Measurements from ENCODE around the gene AXL. TPM values are rescaled to one million over a fixed set of nuclear protein-coding genes. Genes with fewer than 3 reads are reported as not detected.

Gene AXL
- total and polyA plus RNA-seq, 9 of the 15 experiments (the other 6 are each of a cell fraction or from before 2014, with no cell fraction given) = 0.80 to 6.6 (median 1.6) TPM

- no peaks in the 10 kb centered on the region for H3K9me3 ChIP-seq (replicated peaks; ENCODE audit: control insufficient read depth, insufficient read depth, low read depth, low read length)
- no peaks in the 10 kb centered on the region for H4K20me1 ChIP-seq (replicated peaks; ENCODE audit: control insufficient read depth, insufficient read depth, low read length)
- POLR2A ChIA-PET = interaction anchor here (0.7 kb wide), 1 partner anchor 233 kb away, joined by 3 read pairs; no protein-coding TSS in a partner anchor
- H3K4me1 ChIP-seq (replicated peaks in 1 of 2; ENCODE audit: control insufficient read depth in 2 of 2, insufficient read depth in 2 of 2, low read length in 2 of 2) = peaks cover 5 to 18% of the 10 kb centered on the region in 2 experiments; a peak in 4 of 5 replicates
- H3K9me1 ChIP-seq (ENCODE audit: control insufficient read depth, insufficient read depth, low read length) = no peaks in the 10 kb centered on the region
- H3K36me3 ChIP-seq (ENCODE audit: control insufficient read depth, insufficient read depth, low read length) = no peaks in the 10 kb centered on the region
- H3K4me3 ChIP-seq = no peak overlapping the region
- no peak overlapping the region for H3K27ac ChIP-seq (ENCODE audit: extremely low read depth, low read depth, low read length)
- no TSS peak for BruUV-seq (replicated peaks)
- in situ Hi-C loops (cut with MboI) (no loop called here), intact Hi-C loops (cut with micrococcal nuclease) (no loop called here)
- H3K27me3 ChIP-seq (ENCODE audit: control insufficient read depth in 2 of 2, insufficient read depth in 2 of 2, low read length in 2 of 2) = peaks cover 0 to 43% of the 10 kb centered on the region in 2 experiments; a peak in 3 of 5 replicates
- H2AFZ ChIP-seq (ENCODE audit: low read depth, low read length) = no peak overlapping the region
- no peak for TF ChIP-seq ETV5 (CRISPR knock-in tag; IDR thresholded peaks at IDR 0.05; ENCODE audit: low read depth)
- TF ChIP-seq HDGF (IDR thresholded peaks at IDR 0.05) = no peak
- TF ChIP-seq SRF (CRISPR knock-in tag; IDR thresholded peaks at IDR 0.05) = no peak
- TF ChIP-seq MECOM (CRISPR knock-in tag; IDR thresholded peaks at IDR 0.05) = no peak
- TF ChIP-seq, protein P1, sequence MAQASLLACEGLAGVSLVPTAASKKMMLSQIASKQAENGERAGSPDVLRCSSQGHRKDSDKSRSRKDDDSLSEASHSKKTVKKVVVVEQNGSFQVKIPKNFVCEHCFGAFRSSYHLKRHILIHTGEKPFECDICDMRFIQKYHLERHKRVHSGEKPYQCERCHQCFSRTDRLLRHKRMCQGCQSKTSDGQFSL (CRISPR knock-in tag; IDR thresholded peaks at IDR 0.05) = no peak
- TF ChIP-seq, protein P1 (tag; IDR thresholded peaks at IDR 0.05) = no peak
- peak; percentile 20 to 25; a peak in 1 of 4 replicates for TF ChIP-seq NRF1 (conservative IDR thresholded peaks at IDR 0.05 in 1 of 2, IDR thresholded peaks at IDR 0.05 in 1 of 2)
- TF ChIP-seq SNRNP70 (optimal IDR thresholded peaks at IDR 0.05; ENCODE audit: low read depth, low read length) = no peak
- no peak for TF ChIP-seq RB1 (IDR thresholded peaks at IDR 0.05; ENCODE audit: low read depth)
- peak; percentile 58 for TF ChIP-seq ZFP36 (IDR thresholded peaks at IDR 0.05; ENCODE audit: low read depth, low read length, partially characterized antibody)
- TF ChIP-seq ZNF354B (CRISPR knock-in tag; IDR thresholded peaks at IDR 0.05) = no peak
- no peak for TF ChIP-seq ZNF76 (CRISPR knock-in tag; IDR thresholded peaks at IDR 0.05; ENCODE audit: borderline replicate concordance)
- WGBS (ENCODE audit: insufficient coverage, low coverage, missing lambda C conversion rate) = 14% methylated on average over 10 of the region's 10 CpGs
- FAIRE-seq (no peak), DNase-seq (ENCODE audit: extremely low read depth in 1 of 4, low spot score in 3 of 4) (no peak), ATAC-seq (no peak)
- no peak overlapping the region for H3K4me2 ChIP-seq (ENCODE audit: insufficient read depth, low read length)
- H3K9ac ChIP-seq (ENCODE audit: insufficient read depth in 1 of 2, low read depth in 2 of 2, low read length in 2 of 2) = no peak overlapping the region
- H3K79me2 ChIP-seq (ENCODE audit: control insufficient read depth, insufficient read depth, low read length) = no peaks in the 10 kb centered on the region
- CTCF ChIA-PET (ENCODE audit: low intra/inter-chr PET ratio) = no interaction called here
Observed at GRCh38 chr19:41195675-41196497, 23.1 kb upstream of the AXL start.
